Bone marrow (tissue), 2 donors: Measurements from ENCODE around the gene SP9.
A peak's percentile ranks its signal among the peaks of the same experiment; 100 is the strongest.

Source experiments
- DNase-seq, 2 donors: peaks; one replicate each; lab custom pipeline; 2025; lab: John Stamatoyannopoulos, UW

Gene SP9

DNA sequence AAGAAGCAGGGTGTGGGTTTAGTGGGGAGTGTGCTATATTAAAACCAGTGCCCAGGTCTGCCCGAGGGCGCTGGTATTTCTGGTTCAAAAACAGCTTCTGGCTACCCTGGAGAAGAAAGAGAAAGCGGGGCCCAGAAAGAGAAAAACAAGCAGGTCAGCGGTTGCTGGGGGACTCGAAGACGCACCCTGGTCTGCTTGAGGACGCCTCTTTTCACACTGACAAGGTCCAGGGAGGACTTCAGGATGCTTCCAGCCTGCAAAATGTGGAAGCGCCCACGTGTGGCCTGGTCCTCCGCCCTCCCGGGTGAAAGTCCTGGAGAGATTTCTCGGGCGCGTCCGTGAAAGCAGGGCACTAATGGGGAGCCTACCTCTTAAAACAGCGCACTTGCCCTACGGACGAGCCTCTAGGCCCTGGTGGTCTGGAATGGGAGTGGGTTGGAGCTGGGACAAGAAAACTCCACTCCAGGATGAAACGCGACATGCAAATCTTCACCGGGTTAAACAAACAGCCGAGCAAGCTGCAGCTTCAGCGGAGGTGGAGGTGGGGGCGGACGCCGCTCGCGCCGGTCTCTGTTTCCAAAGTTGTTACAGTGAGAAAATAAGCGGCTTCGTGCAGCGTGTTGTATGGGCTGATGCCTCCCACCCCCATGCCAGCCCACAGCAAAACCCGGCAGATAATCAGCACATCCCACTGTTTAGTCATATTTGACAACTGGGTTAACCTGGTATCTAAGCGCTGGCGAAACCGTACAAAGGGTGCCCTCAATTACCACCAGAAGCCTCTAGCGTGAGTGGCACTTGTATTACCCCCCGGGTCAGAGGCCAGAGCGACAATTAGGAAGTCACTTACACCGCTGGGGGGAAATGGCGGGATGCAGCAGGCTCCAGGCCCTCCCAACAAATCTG is 1.1 kb upstream of the SP9 start:
- DNase-seq = no peak

DNA sequence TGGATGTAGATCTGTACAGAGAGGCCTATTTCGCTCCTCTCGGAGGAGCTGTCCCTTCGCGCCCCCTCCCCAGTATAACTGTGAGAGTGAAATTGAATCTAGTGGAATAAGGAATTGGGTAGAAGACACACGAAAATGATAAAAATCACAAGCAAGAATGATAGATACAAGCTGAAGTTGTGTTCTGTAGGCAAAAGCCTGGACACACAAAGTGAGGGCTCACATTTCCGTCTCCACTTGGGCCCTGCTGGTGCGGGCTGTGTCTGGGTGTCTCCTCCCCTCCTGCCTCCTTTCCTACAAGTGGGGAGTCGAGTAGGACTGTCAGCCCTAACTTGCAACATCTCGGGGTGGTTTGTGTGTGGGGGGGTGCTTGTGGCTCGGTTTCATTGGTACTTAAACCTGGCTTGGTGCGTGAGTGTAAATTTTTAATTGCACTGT is 457 bp upstream of the SP9 start:
- no peak for DNase-seq

DNA sequence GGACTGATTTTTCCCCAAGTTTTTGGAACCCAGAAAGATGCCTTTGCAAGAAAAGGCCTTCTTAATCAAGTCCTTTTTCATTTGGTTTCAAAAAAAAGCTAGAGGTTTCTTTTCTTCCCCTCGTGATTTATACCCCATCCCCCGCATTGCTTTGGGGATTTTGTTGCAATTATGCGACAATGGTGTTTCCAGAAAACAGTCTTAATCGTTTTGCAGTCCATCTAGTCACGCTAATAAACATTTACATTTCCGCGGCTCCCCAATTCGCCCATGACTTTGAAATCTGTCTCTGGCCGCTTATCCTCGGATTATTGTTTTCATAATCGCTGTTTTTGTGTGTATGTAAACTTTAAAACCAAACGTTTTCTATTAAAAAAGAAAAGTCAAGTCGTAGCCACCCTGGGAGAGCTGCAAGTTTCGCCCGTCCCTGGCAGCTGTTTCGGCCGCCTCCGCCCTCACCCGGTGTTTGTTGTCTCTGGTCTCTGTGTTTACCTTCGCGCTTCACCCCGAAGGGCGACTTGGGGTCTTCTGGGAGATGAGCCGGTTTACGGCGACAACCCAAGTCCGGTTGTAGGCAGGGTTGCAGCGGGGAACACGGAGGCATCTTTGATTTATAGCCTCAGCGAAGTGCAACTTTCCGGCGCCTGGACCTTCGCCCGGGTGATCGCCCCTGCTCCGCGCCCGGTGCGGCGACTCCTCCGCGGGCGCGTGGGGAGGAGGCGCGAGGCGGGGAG is 667 bp downstream of the SP9 start:
- DNase-seq = no peak

DNA sequence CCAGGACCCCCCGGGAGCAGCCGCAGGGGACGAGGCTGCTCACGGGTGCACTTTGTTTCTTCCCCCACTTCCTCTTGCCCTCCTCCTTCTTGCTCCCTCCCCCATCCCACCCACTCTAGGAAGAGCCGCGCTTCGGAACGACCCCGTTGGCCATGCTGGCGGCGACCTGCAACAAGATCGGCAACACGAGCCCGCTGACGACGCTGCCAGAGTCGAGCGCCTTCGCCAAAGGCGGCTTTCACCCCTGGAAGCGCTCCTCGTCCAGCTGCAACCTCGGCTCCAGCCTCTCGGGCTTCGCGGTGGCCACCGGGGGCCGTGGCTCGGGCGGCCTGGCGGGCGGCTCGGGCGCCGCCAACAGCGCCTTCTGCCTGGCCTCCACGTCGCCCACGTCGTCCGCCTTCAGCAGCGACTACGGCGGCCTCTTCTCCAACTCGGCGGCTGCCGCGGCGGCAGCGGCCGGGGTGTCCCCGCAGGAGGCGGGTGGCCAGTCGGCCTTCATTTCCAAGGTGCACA is 1.3 kb downstream of the SP9 start:
- peak in 1 of 2 donors; percentile 68 for DNase-seq

DNA sequence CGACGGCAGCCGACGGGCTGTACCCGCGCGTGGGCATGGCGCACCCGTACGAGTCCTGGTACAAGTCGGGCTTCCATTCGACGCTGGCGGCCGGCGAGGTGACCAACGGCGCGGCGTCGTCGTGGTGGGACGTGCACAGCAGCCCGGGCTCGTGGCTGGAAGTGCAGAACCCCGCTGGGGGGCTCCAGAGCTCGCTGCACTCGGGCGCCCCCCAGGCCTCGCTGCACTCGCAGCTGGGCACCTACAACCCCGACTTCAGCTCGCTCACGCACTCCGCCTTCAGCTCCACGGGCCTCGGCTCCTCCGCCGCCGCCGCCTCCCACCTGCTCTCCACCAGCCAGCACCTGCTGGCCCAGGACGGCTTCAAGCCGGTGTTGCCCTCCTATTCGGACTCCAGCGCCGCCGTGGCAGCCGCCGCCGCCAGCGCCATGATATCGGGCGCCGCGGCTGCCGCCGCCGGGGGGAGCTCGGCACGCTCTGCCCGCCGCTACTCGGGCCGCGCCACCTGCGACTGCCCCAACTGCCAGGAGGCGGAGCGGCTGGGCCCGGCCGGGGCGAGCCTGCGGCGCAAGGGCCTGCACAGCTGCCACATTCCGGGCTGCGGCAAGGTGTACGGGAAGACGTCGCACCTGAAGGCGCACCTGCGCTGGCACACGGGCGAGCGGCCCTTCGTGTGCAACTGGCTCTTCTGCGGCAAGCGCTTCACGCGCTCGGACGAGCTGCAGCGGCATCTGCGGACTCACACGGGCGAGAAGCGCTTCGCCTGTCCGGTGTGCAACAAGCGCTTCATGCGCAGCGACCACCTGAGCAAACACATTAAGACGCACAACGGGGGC is 2.0 kb downstream of the SP9 start:
- DNase-seq = peak in 1 of 2 donors; percentile 52

DNA sequence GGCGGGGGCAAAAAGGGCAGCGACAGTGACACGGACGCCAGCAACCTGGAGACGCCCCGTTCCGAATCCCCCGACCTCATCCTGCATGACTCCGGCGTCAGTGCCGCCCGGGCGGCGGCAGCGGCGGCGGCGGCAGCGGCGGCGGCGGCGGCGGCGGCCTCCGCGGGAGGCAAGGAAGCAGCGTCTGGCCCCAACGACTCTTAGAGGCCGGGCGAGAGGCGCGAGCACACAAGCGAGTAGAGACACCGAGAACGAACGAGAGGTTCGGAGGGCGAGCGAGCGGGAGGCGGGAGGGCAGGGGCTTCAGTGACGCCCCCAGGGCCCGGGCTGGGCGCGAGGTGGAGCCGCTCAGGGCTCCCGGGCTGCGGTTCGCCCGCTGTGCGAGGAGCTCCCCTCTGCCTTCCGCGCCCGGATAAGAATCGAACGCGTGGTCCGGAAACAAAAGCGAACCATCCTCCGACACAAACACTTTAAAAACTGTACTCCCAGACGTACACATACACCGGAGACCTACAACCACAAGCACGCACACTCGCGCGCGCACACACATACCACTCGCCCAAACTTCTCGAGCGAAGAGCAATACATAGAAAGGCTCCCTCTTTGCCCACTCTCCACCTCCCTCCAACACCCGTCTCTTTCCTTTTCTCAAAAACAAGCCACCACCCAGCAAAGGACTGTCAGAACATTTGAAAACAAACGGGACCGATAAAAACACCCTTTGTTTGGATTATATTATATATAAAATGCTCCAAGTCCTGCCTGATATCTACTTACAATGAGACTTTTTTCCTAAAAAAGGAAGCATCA is 2.8 kb downstream of the SP9 start:
- DNase-seq = peak in 1 of 2 donors; percentile 66

DNA sequence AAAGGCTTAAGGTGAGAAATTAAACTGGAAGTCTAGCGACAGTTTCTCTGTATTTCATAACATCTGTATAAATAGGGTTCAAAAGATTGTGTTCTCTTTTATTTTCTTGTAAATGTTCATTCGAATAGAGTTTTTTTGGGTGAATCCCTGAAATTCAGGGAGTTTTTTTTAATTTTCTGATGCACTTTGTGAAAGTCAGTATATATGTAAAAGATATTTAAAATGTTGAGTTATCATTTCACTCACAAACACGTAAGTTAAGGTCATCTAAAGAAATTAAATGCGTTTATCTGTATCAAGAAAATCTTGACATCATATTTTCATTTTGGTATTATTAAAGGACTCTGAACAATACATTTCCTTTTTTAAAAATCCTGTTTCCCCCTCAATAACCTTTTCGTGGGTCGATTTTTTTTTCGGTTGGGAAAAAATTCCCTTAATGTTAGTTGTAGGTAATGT is 3.4 kb downstream of the SP9 start:
- no peak for DNase-seq

DNA sequence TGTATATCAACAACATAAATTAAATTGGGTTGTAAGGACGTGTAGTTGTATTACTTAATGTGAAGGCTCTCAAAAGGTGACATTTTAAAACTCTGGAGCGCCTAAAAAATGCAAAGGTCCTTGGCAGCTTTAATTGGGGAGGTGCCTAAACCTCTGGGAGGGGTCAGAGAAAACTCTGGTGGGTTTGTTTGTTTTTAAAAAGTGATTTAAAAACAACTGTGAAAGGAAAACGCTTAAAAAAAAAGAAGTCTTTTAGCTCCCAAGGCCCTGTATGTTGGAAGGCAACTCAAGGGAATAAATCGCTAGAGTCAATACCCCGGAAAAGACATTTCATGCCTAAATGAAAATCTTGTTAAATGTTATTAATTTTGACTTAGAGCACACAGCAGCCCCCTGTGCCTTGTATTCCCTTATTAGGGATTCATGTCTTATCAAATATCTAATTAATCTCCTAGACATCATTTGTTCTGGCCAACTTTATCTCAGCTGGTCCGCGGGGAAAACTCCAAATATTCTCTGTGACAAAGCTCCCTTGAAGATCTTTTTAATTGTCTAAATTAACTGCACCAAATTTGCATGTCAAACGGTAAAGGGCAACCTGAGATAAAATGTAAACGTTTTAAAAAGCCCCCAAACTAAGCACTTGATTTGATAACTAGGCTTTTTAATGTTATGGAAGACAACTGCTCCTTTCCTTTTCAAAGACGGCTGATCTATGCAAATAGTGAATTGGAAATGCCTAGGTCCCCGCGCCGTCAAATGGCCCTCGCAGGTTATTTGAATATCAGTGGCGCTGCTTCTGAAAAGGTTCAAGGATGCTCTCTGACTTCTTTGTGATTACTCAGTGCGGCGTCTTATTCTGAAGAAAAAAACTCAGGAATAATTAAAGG is 4.2 kb downstream of the SP9 start:
- DNase-seq = no peak

DNA sequence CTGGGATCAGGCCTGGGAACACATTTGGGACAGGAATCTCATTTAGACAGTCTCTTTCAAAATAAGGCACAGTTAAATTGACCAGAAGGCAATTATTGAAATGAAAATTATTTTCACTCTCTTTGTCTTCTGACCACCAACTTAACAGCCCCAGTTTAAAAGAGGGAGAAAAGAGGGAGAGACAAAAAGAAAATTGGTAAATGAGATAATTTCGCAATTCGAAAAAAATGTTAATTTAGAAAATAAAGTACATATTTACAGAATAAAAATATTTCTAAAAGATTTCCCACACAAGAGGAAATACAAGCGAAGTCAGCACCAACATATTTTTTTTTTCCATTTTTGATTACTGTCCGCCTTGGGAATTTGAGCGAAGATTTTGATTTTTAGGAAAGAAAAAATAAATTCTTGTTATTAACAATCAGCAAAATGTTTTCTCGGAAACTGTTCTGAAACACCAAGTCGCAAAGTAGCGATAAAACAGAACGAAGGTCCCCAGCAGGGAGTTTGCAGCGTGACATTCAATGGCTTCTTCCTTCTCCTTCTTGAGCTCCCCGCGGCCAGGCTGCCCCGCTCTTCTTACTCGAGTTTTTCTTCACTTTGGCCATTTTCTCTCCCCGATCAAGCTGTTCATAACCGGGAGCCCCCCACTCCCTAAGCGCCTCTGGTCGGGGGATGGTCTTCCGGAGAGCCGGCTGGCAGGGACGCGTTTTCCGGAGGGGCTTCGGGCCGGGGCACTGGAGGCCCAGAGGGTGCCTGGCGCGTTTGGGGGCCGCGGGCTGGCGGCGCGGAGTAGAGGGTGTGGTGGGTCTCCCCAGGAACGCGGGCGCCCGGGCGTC is 5.0 kb downstream of the SP9 start:
- DNase-seq = peak in 1 of 2 donors; percentile 31

DNA sequence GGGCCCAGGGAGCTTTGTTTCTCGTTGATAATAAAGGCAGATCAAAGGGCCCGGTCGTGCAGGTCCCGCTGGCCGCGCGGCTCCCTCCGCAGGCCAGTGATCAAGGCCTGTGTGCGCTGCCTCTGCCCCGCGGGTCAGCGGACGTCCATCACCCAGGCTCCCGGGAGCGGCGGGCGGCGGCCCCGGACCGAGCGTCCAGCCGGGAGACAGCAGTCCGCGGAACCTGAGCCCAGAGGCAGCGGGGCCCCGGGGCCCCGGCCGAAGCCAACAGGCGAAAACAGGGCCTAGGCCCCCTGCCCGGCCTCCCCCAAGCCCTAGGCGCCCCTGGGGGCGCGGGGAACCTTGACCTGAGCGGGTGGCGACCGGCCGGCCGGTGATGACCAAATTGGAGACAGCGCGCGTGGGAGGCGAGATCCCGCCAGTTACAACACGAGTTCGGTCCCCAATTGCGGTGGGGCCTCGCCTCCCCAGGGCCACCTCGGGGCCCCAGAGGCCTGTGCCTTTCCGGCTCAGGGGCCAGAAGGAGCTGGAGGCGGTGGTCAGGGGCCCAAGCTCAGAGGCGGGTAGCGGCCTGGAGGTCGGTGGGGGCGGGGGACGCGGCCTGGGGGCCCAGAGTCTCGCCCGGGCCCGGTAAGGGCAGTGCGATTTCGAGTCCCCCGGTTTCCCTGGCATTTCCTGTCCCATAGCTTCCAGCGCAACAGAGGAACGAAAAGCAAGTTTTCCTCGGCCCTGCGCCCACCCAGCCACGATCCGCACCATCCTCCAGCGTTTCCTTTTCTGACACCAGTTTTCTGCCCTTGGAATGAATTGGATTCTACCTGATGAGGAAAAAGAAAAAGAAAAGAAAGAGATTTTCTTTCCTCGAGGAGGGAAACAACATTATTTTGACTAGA is 5.9 kb downstream of the SP9 start:
- DNase-seq = no peak

DNA sequence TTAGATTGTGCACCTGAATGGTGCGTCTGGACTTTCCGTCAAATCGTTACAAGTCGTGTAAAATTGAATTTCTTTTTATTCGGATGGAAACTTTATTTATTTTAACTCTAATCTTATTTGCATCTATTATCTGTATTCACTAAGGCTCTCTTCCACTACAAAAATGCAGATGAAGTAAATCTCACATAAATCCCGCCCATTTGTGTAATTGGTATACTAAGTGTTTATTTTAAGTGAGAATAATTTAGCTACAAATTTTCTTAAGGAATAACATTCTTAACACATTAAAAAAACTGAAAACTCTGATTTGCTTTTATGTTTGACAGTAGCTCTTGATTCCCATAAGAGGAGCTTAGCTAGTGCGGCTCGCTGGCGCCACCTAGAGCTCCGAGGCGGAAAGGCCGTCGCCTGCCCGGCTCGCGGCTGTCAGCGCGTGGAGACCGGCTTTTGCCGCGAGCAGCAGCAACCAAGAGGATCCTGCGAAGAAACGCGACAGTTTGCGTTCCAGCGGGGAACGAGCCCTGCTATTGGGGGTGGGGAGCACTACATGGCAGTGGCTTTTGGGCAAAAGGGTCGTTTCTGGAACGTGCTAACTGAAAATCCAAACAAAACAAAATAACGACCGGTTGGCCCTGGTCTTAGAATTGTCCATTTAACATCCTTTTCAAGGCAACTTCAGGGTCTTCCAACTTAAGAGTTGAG is 6.7 kb downstream of the SP9 start:
- peak; percentile 59 to 72 for DNase-seq

DNA sequence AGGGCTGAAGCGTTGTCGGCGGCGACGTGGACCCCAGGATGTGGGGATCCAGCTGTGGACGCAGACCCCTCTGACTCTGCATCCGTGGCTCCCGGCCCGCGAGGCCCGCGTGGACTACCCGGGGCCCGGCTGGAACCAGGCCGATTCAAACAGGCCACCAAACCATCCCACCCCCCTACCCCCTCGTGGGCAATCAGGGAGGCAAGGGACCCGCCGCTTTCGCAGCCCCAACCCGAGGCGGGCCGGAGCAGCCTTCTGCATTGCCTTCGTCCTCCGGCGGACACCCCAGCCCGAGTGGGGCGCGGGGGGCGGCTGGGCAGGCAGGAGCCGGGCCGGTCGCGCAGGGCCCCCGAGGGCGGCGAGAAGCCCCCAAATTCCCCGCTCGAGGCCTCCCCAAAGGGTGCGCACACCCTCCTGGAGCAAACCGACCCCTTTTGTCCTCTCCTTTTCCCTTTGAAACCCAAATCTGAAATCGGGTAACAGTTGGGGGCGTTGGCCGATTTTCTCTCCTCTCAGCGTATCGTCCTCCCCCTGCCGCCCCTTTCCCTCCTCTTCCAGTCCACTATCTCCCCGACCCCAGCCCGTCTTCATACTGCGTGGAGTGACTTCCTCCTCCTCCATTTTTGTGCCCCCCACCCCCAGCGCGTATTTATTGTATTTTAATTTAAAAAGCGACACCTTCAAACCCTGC is 7.4 kb downstream of the SP9 start:
- DNase-seq = no peak

DNA sequence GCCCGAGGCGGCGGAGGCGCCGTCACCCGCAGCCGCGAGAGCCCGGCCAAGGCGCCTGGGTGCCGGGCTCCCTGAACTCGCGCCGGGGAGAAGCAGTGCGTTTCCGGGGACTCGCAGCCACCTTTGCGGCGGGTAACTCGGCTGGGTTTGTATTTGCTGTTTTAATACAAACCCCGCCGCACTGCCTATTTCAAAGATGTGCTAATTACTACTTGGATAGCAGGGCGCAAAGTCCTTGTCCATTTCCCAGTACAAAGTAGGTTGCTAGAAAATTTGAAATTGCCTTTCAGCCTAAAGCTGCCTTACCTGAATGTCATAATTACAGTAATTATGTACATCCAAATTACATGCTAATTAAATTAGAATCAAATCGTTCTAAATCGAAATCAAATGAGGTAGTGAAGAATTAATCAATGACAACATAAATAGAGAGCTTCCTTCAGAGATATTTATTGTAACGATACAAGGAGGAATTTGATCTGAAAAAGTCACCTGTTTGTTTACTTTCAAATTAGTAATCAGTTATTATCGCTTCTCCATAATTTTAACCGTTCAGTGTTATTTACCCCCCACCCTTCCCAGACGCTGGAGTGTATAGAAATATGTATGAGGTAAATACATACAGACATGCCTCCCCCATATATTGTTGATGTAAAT is 8.1 kb downstream of the SP9 start:
- DNase-seq = no peak

DNA sequence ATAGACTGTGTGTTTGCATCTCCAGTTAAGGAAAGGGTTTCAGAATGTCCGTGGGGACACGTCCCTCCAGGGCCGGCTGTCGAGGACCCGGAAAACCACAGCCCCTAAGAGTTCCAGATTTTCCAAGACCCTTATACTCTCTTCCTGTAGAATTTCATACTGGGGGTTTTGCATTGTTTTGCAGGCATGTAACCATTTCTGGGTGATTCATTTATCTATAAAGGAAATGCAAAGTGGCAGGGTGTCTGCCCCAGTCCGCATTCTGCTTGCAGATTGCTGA is 8.5 kb downstream of the SP9 start:
- DNase-seq = no peak

DNA sequence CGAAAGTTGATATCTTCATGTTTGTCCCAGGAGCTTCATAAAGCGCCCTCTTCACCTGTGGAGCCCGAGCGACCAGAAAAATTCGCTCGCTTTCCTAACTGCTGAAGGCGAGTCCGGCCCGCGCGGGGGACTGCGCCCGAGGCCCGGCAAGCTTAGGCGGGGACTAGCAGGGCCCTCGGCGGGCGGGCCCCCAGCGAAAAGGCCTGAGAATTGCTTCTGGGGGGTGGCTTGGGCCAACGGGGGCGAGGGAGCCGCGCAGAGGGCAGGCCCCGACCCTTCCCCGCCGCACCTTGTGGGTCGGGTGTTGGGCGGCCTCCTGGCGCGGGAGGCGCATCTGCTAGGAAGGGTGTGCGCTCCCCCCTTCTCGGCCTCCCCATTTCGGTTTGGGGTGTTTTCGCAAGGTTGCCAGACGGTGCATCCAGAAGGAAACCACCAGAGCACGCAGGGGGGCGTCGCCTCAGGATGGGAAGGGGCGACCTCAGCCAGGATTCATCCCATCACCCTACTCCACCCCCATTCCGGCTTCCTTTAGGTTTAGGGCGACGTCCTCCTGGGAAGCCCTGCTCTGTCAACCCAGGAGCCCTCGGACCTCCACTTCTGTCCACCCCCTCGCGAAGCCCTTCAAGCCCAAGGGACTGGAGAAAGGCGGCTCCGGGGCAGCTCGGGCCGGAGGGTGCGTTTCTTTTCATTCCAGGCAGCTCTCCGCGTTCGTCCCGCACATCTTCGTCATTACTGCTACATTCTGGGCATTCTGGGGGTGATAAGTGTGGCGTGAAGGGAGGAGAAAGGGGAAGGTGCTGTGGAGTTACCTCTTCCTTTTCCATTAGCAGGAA is 9.1 kb downstream of the SP9 start:
- no peak for DNase-seq
